GM18951 (cell line): ENCODE results near the gene GPSM3.
"Not testable (repeated sequence)": the region's sequence is repeated elsewhere in the genome, so short reads cannot be mapped to it uniquely, and the experiment has no call there.

Experiments used
- POLR2A ChIP-seq: IDR thresholded peaks from 4 replicates; pipeline ENCODE4 v1.6.1; 2011; ENCODE audit warnings: mild to moderate bottlenecking; ENCODE audit not compliant: insufficient read length, insufficient read depth; ENCODE audit errors: extremely low read depth
- in situ Hi-C: fragments of 300-500 bp; cut with MboI; formaldehyde crosslinking; loops from one replicate; pipeline ENCODE4 v1.12.0; 2022; ENCODE audit warnings: low sequenced_read_pairs, mixed read lengths, inconsistent platforms; ENCODE audit not compliant: unreplicated experiment

GPSM3 gene

DNA sequence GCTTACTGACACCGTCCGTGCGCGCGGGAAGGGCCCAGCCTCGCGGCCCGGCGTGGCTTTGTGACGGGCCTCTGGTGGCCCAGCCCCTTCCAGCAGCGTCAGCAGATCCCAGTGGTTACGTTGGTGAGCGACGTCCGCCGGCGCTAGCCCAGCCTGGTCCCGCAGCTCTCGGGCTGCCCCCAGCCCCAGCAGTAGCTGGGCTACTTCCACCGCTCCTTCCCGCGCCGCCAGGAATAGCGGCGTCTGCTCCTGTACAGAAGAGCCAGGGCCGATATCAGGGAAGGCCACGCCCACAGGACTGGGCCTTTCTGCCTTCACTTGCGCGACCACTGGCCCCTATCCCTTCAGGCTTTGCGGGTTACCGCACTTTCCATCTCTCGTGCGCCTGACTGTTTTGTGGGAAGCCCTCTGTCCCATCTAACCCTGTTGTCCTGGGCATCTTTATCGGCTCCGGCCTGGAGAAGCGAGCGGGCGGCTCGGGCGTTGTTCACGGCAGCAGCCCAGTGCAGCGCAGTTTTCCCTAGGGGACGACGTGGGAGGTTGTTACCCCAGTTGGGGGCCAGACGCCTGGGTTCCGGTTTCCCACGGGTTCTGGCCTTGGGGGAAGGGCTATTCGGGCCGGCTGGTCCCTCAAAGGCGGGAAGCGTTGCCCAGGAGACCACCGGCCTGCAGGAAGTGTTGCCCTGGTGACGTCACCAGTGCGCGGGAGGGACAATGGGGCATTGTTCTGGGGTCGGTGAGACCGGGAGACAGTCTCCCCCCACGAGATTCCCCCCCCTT lies 3.6 kb upstream of the GPSM3 start:
- TF ChIP-seq POLR2A, result peak; percentile 88

DNA sequence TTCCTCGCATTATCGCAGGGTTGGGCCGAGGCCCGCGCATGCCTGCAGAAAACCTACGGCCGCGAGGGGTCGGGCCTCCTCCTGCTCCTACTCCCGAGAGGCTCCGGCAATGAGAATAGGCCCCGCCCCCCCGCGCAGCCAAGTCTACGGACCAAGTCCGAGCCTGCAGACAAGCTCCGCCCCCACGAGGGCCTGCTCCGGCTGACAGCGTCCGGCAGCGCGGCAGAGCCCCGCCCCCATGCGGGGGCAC lies 3.1 kb upstream of the GPSM3 start:
- no peak for TF ChIP-seq POLR2A
- in situ Hi-C loops, result no loop called here

More for the DNA sequence above, 3.6 kb upstream of the GPSM3 start:
- in situ Hi-C loops, result no loop called here

DNA sequence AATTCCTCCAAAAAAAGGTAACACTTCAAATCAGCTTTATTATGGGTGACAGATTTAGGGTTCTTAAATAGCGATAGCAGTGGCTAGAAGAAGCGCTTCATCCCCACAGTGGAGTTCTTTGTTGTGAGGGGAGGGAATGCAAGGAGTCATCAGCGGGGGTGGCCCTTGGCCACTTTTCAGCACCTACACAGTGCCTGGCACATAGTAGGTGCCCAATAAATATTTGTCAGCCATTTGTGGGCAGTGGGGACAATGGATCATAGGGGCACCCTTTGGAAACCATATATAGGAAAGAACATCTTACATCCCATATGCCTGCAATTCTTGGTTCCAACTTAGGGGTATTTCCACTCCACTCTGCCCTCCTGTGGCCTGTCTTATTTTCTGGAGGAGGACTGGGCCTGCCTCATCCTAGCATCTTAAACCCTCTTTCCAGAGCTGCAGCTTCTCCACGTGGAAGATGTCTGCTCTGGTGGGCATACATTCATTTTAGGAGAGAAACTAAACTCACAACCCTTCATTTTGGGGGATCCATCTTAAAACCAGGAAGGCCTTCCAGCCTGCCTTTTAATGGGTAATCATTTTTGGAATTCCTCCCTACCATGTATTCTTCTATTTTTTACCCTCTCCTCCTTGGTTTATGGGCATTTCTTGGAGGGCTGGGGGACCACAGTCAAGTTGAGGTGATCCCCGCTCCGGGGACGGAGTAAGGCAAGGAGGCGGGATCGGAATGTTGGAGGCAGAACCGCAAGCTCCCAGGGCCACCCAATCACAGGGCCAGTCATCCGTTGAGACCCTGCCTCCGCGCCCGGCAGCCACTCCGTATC lies 2.6 kb upstream of the GPSM3 start:
- in situ Hi-C loops, result no loop called here

DNA sequence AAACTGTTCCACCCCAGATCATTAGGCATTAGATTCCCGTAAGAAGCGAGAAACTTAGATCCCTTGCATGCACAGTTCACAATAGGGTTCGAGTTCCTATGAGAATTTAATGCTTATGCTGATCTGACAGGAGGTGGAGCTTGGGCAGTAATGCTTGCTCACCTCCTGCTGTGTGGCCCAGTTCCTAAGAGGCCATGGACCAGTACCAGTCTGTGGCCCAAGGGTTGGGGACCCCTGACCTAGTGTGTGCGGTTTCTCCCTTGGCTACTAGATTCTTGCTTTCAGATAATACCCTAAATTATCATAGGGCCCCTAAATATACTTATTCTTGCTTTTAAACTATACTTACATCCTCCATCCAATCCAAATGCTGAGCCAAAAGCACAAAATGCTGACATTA lies 1.9 kb upstream of the GPSM3 start:
- in situ Hi-C loops, result no loop called here
- TF ChIP-seq POLR2A, result no peak

More for the DNA sequence above, 2.6 kb upstream of the GPSM3 start:
- peak; percentile 48 for TF ChIP-seq POLR2A

DNA sequence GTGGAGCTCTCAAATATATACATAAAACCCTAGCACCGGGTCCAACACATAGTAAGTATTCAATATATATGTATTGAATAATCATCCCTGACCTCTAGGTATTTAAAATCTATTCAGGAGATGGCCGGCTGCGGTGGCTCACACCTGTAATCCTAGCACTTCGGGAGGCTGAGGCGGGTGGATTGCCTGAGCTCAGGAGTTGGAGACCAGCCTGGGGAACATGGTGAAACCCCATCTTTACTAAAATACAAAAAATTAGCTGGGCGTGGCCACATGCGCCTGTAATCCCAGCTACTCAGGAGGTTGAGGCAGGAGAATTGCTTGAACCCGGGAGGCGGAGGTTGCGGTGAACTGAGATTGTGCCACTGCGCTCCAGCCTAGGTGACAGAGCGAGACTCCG lies 653 bp upstream of the GPSM3 start:
- in situ Hi-C loops, result not testable (repeated sequence)

DNA sequence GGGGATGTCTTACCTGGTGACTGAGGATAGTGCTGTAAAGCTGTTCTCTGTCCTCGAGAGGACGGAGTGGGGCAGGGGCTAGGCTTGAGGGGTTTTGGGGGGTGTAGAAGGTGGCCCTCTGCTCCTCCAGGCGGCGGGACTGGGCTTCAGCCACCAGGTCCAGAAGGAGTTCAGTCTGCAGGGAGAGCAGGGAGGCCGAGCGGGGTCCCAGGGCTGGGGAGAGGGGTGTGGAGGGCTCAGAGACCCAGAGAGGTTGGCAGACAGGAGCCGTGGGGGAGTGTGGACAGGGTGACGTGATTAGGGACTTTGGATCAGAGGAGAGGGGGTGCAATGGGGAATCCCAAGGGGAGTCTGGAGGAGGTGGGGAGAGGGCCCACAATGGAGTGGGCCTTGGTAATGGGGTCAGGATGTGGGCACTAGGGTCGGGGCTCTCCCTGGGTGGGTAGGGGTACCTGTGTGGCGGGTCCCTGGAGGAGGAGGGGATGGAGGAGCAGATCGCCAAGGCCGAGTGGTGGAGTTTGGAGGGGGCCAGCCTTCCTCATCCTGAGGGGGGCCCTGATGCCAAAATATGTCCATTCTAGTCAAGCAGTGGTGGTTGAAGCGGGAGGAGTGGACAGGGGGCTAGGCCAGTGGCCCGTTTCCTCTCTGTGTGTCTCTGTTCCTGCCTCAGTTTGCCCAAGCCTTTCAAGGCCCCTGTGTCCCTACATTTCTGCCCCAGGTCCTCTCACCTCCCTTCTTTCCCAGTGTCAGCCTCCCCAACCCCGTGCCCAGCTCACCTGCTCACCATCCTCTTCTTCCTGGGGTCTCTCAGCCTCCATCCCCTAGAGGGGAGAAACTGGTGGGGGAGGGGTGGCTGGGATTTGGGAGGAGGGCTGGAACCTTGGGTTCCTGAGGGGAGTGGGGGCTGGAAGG lies 491 bp downstream of the GPSM3 start:
- in situ Hi-C loops, result no loop called here
- no peak for TF ChIP-seq POLR2A

DNA sequence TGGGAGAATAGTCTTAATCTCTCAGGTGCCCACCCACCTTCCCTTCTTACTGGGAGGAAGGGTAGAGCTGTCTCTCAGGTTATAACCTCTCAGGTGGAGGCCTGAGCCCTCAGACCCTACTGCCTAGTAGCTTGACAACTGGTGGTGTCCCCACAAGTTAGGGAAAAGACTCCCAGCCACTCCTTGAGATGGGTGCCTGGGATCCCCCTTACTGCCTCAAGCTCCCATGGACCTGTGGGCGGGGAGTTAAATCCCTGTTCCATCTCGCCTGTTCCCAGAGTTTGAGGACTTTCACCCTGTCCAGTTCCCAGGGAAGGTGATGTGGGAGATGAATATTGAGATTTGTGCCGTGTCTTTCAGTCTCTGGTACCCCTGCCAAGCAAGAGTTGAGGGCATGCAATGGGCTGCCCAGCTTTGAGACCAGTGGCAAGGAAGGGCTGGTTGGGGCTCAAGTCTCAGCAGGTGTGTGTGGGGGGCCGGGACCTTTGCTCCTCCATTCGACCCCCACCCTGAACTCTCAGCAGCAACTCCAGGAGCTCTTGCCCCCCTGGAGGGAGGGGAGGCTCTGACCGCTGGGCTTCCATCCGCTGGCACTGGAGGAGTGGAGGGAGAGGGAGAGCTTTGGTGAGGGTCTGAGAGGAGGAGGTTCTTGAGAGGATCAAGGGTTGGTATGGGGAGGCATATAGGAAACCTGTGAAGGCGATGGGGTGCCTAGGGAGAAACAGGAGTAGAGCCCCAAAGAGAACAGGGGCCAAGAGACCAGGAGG lies 1.3 kb downstream of the GPSM3 start:
- peak; percentile 38 for TF ChIP-seq POLR2A
- in situ Hi-C loops, result no loop called here

DNA sequence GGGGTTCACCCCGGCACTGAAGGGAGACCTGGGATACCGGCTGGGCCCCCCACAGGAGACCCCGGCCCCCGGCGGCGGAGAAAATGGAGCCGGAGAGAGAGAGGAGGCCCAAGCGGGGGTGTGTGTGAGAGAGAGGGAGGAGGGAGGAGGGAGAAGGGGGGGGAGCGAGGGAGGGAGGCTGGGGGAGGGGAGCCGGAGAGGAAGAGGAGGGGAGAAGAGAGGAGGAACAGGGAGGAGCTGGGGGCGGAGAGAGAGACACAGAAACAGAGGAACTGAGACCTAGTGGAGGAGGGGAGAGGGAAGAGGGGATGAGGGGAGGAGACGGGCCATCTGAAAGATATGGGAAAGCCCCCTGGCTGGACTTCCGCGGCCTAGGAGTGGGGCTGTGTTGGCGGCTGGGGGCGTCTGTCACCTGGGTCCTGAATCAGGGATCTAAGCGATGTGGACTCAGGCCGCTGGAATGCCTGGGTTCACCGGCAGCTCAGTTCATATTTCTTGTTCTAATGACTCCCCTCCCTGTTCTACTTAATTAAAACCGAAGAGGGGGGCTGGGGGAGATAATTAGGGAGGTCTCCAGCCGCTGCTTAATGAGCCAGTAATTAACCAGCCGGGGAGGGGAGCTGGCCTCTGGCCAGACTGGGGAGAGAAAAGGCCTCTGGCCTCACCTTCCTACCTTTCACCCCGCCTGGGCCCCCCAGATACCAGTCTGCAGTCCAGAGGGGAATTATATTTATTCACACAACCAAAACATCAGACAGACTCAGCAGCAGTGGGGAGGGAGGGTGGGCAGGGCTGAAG lies 2.2 kb downstream of the GPSM3 start, which contains the start of gene PBX2:
Gene PBX2, minus strand, starts transcription at position 149 of the 798 bp plus-strand sequence. CDS start 287 bp downstream, outside the sequence.
- TF ChIP-seq POLR2A, result peak; percentile 65
- in situ Hi-C loops, result no loop called here

DNA sequence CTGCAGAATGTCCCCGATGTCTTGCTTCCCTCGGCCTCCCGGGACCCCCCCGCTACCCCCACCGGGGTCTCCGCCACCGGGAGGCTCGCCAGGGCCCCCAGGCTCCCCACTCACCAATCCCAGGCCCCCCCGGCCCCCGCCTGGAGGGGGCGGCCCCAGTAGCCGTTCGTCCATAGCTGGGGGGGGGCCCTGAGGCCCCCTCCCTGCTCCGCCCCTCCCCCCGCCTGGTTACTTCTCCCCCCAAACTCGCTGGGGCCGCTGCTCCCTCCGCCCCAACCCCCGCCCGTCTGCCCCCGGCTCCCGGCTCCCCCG lies 2.7 kb downstream of the GPSM3 start:
- in situ Hi-C loops, result no loop called here
- TF ChIP-seq POLR2A, result no peak

DNA sequence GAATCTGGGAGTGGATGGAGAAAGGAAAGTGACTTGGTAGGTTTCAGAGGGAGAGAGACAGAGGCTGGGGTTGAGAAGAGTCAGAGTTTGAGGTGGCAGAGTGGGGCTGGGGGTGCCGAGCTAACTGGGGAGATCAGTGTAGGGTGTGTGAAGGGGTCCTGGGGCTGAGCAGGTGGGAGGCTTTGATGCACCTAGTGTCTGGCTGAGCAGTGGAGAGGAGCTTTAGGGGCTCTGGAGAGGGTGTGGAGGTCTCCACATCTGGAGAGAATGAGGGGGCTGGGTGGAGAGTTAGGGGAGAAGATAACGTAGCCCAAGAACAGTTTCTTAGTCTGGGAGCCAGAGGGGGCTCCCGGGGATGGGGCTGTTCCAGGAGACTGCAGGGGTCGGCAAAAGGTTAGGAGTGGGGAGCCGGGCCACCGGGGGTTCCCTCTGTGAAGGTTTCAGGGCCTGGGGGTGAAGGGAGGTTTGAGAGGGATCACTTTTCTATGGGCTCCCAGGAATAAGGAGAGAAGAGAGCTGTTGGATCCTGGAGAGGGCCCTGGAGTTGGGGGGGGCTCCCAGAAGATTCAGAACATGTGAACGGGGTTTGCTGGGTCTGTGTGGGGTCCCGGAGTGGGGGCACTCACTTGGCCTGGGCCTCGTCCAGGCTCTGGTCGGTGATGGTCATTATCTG lies 3.2 kb downstream of the GPSM3 start:
- TF ChIP-seq POLR2A, result peak; percentile 20
- in situ Hi-C loops, result no loop called here

DNA sequence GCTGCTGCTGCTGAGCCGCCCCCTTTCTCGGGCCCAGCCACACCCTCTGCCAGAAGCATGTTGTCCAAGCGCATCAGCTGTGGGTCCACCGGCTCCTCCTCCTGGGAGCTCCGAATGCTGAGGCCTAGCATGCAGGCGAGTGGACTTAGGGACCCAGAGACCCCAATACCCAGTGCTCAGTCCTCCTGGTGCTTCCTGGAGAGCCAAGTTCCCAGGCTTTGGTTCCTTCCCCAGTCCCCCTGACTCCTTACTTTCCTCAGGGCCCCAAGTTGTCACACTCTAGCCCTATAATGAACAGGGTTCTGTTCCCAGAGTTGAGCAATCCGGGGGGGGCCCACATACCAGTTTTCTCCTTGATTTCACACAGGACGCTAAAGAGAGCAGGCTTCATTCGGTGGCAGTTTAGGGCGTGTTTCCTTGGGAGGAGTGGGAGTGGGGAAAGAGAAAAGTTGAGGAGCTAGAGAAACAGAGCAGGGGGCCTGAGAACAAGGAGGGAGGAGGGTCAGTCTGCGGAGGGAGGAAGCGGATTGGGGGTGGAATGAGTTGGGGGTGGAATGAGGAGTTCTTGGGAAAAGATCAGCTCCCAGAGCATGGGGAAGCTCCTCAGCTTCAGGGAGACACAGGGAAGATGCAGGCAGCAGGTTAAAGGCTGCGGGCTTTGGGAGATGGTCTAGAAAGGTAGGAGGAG lies 3.9 kb downstream of the GPSM3 start:
- TF ChIP-seq POLR2A, result no peak
- in situ Hi-C loops, result no loop called here

DNA sequence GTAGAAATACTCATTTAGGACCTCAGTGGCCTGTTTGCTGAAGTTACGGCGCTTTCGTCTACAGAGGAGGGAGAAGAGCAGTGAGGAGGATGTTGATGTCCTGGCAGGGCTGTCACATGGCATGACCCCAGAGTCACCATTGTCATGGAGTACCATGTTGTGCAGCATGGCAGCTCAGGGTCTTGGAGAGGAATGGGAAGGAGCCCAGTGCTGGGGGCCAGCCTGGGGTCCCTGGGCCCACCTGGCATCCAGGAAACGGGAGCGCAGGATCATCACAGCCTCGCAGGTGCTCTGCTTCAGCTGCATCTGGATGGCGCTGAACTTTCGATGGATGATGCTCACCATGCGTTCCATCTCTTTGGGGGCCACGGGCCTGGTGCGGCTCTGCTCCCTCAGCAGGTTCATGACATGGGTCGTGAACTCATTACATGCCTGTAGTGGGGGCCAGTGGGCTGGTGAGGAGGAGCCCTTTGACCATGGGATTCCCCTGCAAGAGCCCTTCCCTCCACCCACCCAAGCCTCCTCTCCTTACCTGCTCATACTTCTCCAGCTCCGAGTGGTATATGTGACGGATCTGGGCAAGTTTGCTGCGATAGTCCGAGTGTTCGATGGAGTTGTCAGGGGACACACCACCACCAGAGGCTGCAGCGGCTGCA lies 4.6 kb downstream of the GPSM3 start:
- in situ Hi-C loops, result not testable (repeated sequence)
- TF ChIP-seq POLR2A, result peak; percentile 26
